Activated T-helper 1 cell treated with Interleukin-2 at 50 U/mL for 16 hours (primary cell): Measurements from ENCODE around the gene KMT2B.
"Not testable (repeated sequence)": the region's sequence is repeated elsewhere in the genome, so short reads cannot be mapped to it uniquely, and the experiment has no call there.

ENCODE experiments used
- DNase-seq: peaks from one replicate; pipeline ENCODE4 v3.0.0-alpha.2; 2020; ENCODE audit warnings: low read depth

Gene KMT2B

DNA sequence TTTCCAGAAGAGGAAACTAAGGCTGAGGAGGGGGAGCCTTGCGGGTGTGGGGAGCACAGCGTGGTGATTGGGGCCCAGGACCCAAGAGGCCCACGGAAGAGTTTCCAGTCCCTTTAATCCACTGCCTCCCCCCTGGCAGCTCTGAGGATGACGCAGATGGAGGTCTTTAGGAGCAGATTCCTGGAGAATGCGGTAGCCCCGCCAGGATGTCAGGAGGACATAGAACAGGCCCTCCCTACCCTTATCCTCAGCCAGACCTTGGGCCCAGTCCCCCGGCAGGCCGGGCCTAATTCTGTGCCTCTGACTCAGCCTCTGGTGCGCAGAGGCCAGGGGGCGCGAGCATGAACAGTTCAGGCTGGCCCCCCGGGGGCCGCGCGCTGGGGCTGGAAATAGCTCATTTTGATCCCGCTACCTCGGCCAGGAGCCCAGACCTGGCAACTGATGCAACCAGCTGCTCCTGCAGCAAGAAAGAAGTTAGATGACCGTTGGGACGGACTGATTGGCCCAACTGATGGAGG lies 39.5 kb downstream of the KMT2B start:
- DNase-seq = no peak

DNA sequence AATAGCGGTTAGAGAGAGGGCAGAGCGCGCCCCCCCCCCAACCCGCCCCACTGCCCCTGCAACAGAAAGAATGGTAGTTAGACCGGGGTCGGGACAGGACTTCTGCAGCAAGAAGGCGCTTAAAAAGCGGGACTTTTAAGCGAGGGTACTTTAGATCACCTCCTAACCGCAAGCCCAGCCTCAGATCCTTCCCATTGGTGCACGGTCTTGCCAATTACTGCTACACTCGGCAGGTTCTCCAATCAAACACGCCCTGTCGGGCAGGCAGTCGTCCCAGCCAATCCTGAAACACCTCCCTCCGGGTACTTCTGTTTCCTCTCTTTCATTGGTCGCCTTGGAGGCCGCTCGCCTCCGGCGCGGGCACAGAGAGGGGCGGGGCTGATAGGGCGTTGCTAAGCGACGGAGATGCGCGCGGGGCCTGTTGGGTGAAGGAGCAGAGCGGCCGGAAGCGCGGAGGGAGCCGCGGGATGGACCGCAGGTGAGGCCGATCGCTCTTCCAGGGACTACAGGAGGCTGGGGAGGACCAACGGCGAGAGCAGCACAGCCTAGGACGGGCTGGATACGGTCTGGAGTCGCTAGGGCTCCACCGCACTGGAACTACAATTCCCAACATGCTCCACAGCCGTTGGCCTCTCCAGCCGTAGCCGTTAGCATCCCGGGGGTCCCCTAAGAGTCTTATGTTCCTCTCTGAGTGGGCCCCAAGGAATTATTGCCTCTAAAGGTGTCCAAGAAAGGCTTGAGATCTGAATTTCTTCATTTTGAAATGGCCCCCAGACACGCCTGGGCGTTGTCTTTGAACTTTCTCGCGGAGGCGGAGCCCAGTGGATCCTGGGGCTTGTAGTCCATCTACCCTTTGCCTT lies 40.2 kb downstream of the KMT2B start, which contains the start of gene PROSER3:
TSS of gene PROSER3 (plus strand) at position 428 of the 860 bp plus-strand sequence. CDS start at position 468, 40 bp downstream.
- peak; percentile 98 for DNase-seq

DNA sequence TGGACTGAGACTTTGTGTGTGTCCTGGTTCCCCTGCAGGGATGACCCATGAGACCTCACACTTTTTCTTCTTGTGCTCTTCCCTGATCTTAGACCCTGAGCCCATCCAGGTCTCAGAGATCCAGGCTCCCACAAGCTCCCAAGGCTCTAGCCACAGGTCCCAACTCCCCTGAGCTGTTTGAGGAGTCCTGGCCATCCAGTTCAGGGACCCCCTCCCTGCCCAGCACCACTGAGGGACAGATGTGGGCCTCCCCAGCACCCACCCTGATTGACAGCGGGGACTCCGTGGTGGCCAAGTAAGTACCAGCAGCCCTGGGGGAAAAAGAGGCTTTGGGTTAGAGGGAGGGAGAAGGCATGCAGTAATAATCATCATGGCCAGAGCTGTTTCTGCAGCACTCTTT lies 41.9 kb downstream of the KMT2B start:
- no peak for DNase-seq

GRCh38 chr19:35760711-35761349 lies 43.0 kb downstream of the KMT2B start:
- DNase-seq = no peak

DNA sequence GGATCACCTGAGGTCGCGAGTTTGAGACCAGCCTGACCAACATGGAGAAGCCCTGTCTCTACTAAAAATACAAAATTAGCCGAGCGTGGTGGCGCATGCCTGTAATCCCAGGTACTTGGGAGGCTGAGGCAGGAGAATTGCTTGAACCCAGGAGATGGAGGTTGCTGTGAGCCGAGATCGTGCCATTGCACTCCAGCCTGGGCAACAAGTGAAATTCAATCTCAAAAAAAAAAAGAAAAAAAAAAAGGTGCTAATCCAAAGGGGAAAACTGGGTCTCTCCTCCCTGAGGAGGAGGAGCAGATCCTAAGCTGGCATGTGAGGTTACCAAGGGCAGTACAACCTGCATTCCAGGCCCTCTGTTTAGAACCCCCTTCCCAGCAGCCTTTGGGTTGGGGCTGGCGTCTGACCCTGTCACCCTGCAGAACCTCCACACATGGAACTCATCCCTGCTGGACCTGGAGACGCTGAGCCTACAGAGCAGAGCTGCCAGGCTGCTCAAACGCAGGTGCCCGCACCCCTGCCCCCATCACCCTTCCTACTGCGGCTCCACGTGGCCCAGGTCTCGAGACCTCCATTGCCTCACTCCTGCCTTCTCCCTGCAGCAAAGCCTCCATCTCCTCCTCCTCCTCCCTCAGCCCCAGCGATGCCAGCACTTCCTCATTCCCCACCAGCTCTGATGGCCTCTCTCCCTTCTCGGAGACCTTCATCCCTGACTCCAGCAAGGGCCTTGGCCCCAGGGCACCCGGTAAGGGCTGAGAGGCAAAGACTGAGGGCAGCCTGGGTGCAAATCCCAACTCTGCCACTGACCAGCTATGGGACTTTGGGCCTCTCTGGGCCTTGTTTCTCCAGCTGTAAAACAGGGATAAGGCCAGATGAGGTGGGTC lies 46.9 kb downstream of the KMT2B start:
- no peak for DNase-seq

- no peak for DNase-seq
Measured at GRCh38 chr19:35766571-35767104, 48.8 kb downstream of the KMT2B start.

DNA sequence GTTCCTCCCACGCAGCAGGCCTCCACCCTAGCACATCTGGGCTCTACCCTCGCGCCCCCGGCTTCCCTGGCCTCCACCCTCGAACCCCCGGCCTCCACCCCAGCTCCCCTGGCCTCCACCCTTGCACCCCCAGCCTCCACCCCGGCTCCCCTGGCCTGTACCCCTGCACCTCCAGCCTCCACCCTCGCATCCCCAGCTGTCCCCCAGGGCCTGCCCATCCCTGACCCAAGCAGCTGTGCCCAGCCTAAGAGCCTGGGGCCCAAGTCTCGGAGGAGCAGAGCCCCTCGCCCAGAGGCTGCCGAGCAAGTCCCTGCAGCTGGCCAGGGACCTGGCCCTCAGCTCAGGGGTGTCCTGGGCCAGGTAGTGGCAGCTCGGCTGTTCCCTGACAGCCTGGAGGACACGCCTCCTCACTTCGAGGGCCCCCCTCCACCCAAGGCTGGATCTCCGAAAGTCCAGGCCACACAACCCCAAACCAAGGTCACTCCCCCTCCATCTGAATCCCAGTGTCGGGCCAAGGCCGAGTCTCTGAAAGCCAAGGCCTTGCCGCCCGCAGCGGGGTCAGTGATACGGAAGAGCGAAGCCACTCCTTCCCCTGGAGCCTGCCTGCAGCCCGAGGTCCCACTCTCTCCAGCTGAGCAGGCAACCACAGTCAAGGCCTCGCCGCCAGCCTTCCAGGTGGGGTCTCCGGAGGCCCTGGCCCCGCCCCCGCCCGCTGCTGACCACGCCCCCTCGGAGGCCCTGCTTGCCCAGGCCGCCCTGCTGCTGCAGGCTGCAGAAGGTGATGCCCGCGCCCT lies 49.7 kb downstream of the KMT2B start:
- no peak for DNase-seq

DNA sequence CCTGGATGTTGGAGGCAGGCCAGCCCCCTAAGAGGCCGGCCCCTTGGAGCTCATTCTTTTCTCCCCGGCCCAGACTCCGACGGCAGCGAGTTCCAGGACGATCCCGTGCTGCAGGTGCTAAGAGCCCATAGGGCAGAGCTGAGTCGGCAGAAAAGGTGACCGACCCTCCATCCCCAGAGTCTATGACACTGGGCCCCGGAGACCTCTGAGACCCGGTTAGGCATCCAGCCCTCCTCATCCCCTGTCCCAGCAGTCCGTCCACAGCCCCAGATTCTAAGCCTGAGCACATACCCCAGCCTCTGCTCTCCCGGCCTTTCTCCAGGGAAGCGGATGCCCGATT lies 50.2 kb downstream of the KMT2B start:
- no peak for DNase-seq

DNA sequence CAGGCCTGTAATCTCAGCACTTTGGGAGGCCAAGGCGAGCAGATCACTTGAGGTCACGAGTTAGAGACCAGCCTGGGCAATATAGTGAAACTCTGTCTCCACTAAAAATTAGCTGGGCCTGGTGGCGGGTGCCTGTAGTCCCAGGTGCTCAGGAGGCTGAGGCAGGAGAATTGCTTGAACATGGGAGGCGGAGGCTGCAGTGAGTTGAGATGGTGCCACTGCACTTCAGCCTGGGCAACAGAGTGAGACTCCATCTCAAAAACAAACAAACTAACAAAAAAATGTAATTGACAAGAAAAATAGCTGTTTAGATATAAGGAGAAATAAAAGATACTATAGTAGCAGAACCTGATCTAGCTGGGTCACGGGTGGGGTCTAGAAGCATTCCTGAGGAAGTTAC lies 54.6 kb downstream of the KMT2B start:
- DNase-seq = not testable (repeated sequence)

DNA sequence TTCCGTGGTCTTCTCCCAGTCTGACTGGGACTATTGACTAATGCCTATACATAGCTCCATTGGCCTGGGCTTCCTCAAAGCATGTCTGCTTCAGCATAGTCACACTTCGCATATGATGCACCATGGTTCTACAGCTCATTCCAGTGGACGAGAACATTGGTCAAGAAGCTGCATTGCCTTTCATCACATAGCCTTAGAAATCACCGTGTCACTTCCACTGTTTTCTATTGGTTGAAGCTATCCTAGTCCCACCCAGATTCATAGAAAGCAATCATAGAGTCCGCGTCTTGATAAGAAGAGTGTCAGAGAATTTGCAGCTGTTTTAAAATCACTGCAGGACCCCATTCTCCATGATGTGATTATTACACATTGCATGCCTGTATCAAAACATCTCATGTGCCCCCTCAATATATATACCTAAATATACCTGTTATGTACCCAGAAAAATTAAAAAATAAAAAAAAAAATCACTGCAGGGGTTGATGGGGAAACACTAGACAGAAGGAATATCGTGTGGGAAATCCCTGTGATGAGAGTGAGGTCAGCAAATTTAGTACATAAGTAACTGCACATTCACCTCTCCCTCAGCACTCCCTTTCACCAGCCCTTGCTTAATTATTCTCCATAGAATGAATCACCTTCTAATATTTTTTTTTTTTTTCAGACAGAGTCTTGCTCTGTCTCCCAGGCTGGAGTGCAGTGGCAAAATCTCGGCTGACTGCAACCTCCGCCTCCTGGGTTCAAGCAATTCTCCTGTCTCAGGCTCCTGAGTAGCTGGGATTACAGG lies 55.4 kb downstream of the KMT2B start:
- DNase-seq = no peak

GRCh38 chr19:35774274-35775045 lies 56.7 kb downstream of the KMT2B start:
- no peak for DNase-seq

GRCh38 chr19:35775046-35775297 lies 57.2 kb downstream of the KMT2B start:
- no peak for DNase-seq

DNA sequence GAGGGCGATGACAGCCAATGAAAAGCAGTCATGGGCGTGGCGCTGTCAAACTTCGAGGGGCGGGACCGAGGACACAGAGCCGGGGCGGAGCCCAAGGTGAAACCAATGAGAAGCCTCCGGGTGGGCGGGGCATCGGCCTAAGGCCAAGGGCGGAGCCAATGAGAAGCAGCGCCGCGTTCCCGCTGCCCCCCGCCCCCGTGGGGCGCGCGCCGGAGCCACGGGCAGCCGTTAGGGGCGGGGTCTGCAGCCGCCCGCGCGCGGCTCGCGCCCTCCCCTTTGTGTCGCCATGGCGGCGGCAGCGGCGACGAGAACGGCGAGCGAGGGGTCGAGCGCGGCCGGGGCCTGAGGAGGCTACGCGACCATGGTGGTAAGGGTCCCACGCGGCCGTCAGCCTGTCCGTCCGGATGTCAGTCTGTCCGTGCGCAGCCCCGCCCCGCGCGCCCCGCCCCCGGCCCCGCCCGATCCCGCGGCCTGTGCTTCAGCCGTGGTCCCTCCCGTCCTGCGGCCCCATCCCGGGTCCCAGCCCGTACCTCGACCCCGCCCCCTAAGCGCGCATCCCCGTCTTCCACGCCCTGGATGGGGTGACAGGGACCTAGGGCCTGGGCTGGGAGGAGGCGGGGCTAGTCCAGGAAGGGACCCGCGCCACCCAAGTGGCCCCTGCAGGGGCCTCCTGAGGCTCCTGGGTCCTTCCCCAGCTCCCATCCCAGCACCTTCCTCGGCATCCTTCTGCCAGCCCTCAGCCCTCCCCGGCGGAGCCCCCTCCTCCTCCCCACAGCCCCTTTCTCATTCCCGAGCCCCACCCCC lies 57.7 kb downstream of the KMT2B start, which contains the start of gene ARHGAP33:
TSS of gene ARHGAP33 (plus strand) at position 267 of the 804 bp plus-strand sequence. CDS start at position 362, 95 bp downstream.
- peak; percentile 95 for DNase-seq

GRCh38 chr19:35776102-35776788 lies 58.4 kb downstream of the KMT2B start:
- DNase-seq = no peak

DNA sequence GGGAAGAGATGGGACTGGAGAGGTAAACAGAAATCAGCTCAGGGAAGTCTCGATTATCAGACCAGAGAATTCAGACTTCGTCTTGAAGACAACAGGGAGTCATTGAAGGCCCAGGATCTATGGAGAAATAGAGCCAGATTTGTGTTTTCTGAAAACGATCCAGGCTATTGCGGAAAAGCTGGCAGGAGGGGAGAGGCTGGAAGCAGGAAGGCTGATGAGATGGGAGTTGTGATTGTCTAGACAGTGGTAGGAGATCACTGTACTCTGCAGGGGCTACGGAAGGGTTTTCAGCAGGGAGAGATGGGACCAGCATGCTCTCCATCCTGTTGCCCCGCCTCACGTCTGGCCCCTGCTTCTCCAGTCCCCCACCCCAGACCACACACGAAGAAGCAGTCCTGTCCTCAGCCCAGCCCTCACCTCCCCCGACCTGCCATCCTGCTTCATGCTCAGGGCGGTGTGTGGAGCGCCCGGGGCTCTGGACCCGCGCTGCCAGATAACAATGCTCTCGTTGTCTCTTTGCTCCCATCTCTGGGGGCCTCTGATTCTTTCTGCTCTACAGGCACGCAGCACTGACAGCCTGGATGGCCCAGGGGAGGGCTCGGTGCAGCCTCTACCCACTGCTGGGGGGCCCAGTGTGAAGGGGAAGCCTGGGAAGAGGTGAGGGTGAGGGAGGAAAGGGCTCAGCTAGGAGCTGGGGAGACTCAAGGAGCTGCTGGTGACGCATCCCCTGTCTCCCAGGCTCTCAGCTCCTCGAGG lies 59.5 kb downstream of the KMT2B start:
- no peak for DNase-seq

DNA sequence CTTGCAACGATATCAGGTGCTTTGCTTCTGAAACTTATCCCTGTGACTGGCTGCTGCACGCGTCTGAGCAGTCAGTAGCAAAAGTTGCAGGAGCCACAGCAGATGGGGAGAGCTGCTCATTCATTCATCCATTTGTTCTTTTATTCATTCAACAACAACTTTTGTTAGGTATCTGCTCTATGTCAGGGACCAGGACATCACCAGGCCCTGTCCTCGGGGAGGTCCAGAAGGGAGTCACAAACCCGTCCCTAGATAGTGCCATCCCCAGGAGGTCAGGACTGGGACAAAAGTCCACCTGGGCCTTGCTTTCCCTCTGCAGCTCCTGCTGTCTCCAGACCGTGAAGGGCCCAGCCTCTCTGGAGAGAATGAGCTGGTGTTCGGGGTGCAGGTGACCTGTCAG lies 60.2 kb downstream of the KMT2B start:
- DNase-seq = no peak

DNA sequence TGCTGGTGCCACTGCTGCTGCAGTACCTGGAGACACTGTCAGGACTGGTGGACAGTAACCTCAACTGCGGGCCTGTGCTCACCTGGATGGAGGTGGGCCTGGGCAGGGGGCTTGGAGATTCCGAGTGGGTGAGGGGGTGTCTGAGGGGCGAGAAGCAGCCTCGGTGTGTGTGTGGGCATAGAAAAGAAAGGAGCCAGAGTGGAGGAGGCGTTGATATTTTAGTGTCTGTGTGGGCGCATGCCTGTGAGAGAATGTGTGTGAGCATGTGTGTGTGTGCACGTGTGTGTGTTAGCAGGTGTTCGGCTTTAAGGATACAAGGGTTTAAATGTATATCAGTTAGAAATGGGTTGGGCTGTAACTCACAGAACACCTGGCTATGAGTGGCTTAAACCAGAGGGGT lies 61.2 kb downstream of the KMT2B start:
- no peak for DNase-seq

DNA sequence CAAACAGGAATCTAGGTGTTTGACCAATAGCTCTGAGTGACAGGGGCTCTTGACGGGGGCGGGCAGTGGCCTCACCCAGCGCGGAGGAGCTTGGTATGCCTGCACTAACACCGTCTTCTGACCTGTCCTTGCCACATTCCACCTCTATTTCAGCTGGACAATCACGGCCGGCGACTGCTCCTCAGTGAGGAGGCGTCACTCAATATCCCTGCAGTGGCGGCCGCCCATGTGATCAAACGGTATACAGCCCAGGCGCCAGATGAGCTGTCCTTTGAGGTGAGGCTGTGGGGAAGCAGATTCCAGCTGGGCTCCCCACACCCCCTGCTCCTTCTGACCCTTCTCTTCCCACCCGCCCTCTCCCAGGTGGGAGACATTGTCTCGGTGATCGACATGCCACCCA lies 62.3 kb downstream of the KMT2B start:
- no peak for DNase-seq
